Measurements from ENCODE around the gene CXCL1.

DNA sequence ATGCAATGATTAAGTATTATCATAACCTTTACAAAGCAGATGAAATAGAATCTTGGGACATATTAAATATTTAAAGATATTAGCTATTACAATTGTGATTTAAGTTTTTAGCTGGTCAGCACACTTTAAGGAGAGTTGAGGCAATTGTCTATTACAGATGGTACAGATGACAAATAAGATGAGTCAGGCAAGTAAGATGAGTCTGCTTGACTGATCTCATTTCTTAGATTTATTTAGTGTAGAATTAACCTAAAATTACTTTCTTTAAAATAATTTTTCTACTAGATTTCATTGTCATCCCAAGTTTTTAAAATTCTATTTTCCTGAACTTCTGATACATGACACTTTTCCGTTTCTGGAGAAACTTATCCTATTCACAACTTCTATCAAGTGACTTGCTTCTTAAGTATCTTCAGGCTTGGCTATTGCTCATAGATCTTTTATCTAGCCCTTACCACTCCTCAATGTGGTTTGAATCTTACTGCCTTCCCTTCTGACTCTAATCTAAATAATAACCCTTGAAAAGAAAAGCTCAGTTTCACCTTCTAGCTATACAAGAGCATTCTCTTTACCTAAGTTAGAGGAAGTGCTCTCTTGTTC is 32.9 kb downstream of the CXCL1 start:
- TF ChIP-seq EZH2 (IDR thresholded peaks at IDR 0.05) (no peak), POLR2AphosphoS5 (IDR thresholded peaks at IDR 0.05; ENCODE audit: borderline replicate concordance, low read depth, low read length) (no peak), FOXP2 (optimal IDR thresholded peaks at IDR 0.05; ENCODE audit: control extremely low read depth, extremely low read length, insufficient read depth) (no peak)
